OCI-LY3 (cell line): ENCODE results near the gene FAM199X.

Experiments
- EZH2phosphoT487 ChIP-seq: fragments of 200-600 bp; shearing (Covaris generic); IDR thresholded peaks from 2 replicates; pipeline ENCODE4 v1.6.1; 2018; ENCODE audit warnings: antibody characterized with exemption, mixed run types, low read depth
- TF ChIP-seq, protein P1 (sequence below): fragments of 200-600, 300-600 bp; sonication (generic); IDR thresholded peaks from 2 replicates; pipeline ENCODE4 v1.5.1; 2014; ENCODE audit warnings: antibody characterized with exemption, low read length, low read depth

DNA sequence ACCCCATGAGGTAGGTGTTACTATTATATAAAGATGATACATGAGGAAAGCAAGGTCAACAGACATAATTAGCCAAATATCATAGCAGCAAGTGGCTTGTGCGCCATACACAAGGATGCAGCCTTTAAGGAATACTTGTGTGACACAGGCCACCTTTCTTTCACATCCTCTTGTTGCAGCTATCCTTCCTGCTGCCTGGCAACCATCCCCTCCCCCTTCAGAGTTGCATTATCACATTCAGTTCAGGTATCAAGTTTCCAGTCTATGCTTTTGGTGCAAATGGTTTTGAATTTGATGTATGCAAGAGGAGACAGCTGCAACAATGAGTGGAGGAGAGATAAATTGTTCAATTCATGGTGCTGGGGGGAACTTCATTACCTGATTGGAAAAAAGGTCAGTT is 47.5 kb upstream of the FAM199X start:
- TF ChIP-seq, protein P1, sequence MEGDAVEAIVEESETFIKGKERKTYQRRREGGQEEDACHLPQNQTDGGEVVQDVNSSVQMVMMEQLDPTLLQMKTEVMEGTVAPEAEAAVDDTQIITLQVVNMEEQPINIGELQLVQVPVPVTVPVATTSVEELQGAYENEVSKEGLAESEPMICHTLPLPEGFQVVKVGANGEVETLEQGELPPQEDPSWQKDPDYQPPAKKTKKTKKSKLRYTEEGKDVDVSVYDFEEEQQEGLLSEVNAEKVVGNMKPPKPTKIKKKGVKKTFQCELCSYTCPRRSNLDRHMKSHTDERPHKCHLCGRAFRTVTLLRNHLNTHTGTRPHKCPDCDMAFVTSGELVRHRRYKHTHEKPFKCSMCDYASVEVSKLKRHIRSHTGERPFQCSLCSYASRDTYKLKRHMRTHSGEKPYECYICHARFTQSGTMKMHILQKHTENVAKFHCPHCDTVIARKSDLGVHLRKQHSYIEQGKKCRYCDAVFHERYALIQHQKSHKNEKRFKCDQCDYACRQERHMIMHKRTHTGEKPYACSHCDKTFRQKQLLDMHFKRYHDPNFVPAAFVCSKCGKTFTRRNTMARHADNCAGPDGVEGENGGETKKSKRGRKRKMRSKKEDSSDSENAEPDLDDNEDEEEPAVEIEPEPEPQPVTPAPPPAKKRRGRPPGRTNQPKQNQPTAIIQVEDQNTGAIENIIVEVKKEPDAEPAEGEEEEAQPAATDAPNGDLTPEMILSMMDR, result no peak
- TF ChIP-seq EZH2phosphoT487, result no peak
